Measurements from ENCODE around the gene DDX42.
"Not testable (repeated sequence)": the region's sequence is repeated elsewhere in the genome, so short reads cannot be mapped to it uniquely, and the experiment has no call there.

The DDX42 gene

DNA sequence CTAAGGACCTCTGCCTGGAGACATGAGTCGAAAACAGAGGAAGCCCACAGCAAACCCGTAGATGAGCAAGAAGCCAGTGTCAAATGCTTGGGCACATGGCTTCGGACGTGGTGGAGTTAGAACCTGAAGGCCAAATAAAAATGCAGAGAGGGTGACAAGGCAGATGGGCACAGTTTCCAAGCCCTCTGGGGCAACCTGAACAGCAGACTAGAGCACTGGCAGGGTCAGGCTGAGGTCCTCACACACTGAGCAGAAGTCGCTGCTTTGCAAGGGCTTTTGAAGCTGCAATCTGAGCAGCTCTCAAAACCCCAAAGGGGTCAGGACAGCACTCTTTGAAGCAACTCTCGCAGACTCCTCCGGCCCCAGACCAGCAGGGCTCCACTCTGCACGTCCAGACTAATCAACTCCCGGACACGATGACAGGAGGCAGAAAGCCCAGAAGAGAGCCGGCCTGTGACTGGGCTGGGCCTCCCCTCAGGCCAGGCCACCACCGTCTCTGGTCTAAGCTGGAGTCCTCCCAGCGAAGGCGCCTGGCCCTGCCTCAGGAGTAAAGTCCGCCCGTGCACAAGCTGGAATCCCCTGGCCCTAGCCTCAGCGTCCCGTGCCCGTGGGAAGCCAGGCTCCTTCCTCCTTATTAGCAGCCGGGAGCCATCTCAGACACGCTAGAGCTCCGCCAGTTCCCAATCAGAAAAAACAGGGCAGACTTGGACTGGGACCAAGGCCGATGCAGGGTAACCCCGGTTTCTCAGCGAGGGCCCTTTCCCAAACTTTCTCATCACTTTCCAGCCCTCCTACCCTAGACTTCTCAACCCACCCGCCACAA lies 67.6 kb downstream of the DDX42 start:
- peak; percentile 62 for DNase-seq

DNA sequence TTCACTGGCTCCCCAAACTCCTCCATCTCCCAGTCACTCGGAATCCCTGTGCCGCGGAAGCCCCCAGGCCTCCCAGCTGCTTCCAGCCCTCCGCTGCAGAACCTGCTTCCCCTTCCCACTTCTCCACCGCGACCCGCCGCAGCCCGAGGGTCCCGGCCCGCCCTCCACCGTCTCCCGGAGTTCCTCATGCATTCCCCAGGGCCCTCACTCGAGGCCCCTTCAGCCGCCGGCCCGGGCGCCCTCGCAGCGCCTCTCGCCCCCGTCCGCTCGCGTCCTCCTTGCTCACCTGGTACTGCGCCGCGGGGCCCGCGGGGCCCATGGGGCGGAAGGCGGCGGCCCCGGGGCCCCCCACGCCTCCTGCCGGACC lies 68.2 kb downstream of the DDX42 start:
- DNase-seq, result peak; percentile 59

DNA sequence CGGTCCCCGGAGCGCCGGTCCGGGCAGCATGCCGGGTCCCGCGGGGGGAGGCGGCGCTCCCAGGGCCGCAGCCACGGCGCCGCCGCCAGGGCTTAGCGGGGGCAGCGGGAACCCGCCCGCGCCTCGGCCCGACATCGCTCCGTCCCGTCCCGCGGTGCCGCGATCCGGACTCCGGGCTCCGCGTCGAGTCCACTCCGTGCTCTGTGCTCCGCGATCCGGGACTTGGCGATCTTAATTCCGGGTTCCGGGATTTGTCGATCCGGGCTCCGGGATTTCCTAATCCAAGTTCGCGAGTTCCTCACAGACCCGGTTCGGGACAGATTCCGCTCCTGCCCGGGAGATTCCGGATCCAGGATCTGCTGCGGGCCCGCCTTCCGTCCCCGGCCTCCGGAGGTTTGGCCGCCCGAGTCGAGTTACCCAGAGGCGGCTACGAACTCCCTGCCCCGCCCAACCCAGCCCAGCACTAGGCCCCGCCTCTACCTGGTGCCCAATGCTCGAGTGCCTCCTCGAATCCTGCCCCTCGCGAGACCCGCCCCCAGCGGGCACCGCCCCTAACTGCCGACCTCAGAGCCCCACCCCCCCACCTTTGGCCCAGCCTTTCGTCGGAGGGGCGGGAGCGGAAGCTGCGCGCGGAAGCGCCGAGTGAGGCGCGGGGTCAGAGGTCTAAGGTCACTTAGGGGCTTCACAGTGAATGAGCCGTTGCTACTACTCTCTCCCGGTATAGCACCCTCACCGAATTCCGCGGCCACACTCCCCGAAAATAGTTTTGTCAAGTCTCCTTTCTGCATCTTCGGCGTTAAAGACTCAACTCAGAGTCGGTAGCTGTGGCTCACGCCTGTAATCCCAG lies 68.8 kb downstream of the DDX42 start, which contains the start of gene SMARCD2:
Gene SMARCD2, minus strand, starts transcription at position 146 of the 847 bp plus-strand sequence. Its CDS starts 11 bp downstream, at position 135.
- DNase-seq, result peak; percentile 99

DNA sequence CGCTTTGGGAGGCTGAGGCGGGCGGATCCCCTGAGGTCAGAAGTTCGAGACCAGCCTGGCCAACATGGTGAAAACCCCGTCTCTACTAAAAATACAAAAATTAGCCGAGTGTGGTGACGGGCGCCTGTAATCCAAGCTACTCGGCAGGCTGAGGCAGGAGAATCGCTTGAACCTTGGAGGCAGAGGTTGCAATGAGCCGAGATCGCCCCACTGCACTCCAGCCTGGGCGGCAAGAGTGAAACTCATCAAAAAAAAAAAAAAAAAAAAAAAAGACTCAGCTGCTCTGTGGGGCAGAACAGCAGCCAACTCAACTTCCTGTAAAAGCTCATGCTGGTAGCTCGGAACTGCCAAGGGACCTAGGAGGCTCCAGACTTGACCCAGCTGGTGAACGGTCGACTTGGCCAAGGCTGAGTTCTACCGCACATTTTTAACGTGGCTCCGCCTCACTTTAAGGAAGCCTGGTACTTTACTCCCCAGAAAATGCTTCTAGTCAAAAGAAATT lies 69.5 kb downstream of the DDX42 start:
- peak; percentile 65 for DNase-seq

DNA sequence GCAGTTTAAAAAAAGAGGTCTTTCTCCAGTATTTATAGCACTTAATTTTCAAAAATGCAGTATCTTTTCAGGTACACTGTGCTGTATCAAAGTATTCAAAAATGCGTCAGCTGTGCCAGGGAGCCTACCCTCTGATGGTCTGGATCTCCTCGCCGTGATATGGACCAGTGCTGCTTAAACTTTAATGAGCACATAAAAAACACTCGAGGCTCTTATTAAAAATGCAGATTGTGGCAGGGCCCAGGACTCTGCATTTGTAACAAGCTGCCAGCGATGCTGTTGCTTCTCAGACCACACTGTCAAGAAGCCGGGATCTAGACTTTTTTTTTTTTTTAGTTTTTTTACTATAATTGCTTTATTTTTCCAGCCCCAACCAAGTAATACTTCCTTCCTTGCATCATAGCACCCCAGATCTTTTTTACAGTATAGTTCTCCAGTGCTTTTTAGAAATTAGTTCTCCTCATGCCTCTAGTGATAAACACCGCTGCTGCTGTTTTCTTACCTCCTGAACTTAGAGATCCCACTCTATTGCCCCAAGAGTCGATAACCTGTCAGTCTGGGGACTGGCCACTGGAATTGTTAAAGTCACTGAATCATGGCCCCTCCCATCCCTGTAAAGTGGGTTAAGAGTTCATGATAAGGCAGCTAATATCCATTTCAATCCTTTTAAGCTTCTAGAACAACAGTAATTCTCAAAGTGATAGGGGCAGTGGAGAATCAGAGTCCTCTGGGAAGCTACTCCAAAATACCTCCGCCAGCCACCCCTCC lies 70.1 kb downstream of the DDX42 start:
- no peak for DNase-seq

DNA sequence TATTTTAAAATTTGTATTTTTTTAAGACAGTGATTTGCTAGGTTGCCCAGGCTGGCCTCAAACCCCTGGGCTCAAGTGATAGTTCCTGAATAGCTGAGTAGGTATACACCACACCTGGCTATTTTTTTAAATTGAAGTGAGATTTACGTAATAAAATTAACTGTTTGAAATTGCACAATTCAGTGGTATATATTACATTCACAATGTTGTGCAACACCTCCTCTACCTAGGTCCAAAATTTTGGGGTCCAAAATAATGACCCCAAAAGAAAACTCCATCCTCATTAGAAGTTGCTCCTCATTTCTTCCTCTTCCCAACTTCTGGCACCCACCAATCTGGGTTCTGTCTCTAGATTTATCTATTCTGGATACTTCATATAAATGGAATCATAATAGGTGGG lies 71.5 kb downstream of the DDX42 start:
- no peak for DNase-seq

DNA sequence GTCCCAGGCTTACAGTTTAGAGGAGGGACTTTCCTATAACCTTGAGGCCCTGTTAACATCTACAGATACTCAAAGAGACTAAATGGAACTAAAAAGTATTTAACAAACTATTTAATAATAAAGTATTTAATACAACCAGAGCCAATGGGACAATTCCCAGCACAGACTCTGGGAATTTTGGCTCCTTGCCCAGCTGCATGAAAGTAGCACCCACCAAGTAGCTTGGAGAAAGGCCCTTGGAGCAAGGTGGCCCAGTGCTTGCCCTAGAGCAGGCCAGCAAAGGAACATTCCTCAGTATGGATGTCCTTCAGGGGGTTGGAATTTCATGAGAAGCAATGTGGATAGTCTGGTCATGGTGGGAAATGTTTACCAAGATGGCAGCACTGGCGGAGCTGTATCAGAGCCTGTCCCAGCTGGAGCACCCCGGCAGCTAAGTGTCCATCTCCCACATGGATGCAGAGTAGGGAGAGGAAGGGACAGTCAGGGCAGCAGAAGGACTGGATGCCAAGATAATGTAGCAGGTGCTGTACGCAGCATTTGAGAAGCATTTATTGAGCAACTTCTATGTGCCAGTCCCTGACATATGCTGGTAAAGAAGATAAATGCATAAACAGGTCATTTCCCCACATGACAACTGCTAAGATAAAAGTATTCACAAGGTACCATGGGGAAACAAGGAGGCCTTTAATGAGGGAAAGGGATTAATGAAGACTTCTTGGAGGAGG lies 73.7 kb downstream of the DDX42 start:
- no peak for DNase-seq

DNA sequence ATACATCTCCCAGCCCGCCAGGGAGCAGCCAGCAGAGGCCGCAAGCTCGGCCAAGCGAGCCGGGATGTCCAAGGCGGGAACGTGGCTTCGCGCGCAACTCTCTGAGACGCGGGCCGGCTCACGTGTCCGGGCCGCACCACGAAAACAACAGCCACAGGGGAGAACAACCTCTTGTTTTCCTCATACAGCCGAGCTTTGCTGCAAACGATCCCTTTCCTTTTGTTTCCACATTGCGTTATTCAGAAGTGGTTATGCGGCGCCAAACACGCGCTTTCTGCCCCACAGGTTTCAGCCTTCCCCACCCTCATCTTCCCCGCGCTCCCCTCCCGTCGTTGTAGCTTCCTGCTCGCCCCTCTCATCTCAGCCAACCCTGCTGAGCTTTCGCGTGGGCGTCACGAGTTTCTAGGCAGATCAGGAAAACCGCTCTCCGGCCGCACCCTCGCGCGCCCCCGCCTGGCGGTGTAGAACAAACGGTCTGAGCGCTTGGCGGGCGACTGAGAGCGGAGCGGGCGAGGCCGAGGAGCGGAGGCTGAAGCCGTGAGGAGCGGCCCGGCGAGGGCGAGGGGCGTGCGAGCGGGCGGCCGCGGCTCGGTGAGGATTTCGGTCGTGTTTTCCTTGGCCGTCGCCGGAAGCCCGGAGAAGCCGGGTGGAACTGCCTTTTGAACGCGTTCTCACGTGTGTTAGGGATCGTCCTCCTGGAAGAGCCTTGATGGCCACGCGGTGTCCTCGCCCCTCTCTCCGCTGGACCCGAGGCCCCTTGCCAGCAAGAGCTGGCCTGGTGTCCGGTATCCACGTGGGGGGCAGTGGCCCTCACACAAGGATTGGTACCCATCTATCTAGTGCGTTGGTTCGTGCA lies 75.1 kb downstream of the DDX42 start:
- peak; percentile 91 for DNase-seq

DNA sequence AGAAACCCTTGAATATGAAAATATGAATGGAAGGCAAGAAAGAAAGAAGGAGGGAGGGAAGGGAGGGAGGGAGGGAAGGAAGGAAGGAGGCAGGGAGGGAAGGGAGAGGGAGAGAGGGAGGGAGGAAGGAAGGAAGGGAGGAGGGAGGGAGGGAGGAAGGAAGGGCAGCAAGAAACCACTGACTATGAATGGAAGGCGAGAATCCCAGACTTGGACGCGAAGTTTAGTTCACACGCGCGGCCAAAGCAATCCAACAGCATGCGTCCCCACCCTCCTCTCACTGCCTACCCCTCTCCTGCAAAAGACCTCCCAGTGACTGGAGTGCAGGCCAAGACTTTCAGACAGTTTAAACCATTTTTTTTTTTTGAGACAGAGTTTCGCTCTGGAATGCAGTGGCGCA lies 76.4 kb downstream of the DDX42 start:
- DNase-seq, result no peak

DNA sequence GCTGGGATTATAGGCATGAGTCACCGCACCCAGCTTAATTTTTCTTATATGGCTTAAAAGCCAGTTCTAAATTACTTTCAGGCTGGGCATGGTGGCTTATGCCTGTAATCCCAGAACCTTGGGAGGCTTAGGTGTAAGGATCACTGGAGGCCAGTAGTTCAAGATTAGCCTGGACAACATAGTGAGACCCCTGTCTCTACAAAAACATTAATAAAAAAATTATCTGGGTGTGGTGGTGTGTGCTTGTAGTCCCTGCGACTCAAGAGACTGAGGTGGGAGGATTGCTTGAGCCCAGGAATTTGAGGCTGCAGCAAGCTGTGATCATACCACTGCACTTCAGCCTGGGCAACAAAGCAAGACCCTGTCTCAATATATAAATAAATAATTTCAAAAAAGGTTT lies 79.3 kb downstream of the DDX42 start:
- no peak for DNase-seq

DNA sequence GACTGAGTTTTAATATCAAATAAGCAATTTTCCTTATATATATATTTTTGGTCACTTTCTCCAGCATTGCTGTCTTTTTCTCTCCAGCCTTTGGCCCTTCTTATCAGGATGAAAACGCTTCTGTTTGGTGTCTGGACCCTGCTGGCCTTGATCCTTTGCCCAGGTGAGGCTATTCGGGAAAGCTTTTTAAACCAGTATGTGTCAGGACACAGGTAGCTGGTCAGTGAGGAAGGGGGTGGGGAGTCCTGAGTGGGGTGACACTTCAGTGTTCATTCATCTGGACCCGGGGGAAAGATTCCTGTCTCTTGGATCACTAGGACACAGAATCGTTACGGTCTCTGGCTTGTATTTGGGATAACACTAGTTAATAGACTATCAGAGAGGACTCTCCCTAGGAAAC lies 80.7 kb downstream of the DDX42 start:
- DNase-seq, result no peak

DNA sequence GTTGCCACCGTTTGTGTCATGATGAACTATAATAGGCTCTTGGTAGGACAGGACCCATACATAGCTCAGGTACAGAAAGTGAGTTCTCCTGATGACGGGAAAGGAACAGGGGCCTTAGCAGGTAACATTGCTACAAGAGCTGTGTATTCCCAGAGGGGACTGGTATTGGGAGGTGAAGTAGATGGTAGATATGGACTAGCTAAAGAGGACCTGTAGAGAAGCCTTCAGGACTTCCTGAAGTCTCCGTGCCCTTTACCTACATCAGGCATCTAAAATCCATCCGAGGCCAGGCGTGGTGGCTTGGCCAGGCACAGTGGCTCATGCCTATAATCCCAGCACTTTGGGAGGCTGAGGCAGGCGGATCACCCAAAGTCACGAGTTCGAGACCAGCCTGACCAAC lies 81.2 kb downstream of the DDX42 start:
- DNase-seq, result no peak

DNA sequence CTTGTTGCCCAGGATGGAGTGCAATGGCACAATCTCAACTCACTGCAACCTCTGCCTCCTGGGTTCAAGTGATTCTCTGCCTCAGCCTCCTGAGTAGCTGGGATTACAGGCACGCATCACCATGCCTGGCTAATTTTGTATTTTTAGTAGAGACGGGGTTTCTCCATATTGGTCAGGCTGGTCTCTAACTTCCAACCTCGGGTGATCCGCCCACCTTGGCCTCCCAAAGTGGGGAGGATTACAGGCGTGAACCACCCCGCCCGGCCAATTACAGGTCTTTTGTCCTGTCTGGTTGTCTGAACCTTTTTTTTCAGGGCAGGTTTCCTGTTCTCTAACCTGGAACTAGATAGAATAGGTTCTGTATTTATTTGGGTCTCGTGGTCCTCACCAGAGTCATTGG lies 82.5 kb downstream of the DDX42 start:
- DNase-seq, result not testable (repeated sequence)

DNA sequence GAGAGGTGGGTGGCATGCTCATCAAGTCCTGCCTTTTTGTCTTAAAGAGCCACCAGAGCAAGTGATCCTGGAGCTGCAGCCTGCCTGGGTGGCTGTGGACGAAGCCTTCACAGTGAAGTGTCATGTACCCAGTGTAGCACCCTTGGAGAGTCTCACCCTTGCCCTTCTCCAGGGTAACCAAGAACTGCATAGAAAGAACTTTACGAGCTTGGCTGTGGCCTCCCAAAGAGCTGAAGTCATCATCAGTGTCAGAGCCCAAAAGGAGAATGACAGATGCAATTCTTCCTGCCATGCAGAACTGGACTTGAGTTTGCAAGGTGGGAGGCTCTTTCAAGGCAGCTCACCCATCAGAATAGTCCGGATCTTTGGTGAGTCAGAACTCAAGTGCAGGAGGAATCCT lies 85.3 kb downstream of the DDX42 start:
- DNase-seq, result no peak

DNA sequence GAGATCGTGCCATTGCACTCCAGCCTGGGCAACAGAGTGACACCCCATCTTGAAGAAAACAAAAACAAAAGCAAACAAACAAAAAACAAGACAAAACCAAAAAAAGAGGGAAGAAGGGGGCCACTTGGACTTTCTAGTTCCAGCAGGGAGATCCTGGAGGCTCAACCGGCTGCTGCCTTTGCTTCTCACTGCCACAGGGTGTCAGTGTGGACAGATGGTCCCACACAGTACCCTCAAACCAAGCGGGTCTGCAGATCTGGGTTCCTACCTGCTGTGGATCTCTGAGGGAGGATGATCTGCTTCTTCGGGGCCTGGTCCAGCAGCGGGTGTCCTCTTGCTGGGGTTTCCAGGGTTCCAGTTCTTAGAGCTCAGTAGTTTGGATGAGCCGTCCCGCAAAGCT lies 92.7 kb downstream of the DDX42 start:
- not testable (repeated sequence) for DNase-seq

Measured in right hindlimb (tissue), 1 donor.